GM21423 (cell line): ENCODE measurements around the gene GTF3C2.
A peak's percentile ranks its signal among the peaks of the same experiment; 100 is the strongest.
"Not testable (repeated sequence)": the region's sequence is repeated elsewhere in the genome, so short reads cannot be mapped to it uniquely, and the experiment has no call there.

Experiments
- ATAC-seq: cut with Tn5 transposase; IDR thresholded peaks from one replicate; pipeline ENCODE4 v1.9.1; 2021; ENCODE audit warnings: mild to moderate bottlenecking, moderate library complexity; ENCODE audit not compliant: unreplicated experiment

Gene GTF3C2

DNA sequence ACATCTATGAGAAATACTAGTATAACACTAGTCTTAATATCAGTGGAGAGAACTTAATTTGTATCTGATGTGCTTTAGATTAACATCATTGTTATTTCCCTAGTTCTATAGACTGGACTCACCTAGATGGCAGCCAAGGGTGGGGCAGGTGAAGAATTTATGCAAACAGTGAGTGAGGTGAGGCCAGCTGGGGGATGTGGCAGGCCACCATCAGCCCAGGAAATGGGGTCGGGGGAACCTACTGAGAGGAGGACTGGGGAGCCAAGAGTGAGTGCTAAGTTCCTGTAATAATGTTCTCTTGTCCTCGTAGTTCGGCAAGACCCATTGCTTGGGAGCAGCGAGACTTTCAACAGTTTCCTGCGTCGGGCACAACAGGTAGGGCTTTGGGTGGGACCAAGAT, 16.4 kb upstream of the GTF3C2 start:
- no peak for ATAC-seq

DNA sequence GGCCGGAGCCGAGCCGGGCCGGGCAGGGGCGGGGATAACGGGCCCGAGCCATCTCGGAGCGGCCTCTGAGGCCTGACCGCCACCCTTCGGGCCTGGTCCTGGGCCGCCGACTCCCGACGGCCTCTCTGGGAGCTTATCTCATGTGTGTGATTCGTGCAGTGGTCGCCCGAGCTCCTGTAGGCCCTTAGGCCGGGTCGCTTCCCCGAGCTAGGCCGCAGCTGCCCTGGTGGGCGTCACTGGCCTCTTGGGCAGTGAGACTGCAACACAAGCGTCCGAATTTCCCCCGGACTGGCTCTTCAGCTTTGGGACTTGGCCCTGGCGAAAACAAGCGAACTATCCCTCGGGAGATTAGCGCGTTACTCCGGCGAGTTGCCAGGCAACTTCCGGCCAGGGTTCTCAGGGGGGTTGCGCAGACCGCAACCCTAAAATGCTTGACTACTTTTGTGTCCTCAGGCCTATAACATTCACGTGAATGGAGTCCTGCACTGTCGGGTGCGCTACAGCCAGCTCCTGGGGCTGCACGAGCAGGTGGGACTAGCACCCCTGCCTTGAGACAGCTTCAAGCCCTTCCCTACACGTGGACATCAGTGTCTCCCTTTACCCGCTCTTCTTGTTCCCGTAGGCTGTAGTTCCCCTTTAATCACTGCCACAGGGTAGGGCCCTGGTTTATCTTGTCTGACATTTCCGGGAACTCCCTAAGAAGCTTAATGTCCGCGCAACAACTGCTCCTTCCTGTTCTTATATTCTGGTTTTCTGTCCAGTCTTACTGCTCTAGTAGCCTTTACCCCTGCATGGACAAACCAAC, 14.5 kb upstream of the GTF3C2 start:
- ATAC-seq = peak; percentile 28

DNA sequence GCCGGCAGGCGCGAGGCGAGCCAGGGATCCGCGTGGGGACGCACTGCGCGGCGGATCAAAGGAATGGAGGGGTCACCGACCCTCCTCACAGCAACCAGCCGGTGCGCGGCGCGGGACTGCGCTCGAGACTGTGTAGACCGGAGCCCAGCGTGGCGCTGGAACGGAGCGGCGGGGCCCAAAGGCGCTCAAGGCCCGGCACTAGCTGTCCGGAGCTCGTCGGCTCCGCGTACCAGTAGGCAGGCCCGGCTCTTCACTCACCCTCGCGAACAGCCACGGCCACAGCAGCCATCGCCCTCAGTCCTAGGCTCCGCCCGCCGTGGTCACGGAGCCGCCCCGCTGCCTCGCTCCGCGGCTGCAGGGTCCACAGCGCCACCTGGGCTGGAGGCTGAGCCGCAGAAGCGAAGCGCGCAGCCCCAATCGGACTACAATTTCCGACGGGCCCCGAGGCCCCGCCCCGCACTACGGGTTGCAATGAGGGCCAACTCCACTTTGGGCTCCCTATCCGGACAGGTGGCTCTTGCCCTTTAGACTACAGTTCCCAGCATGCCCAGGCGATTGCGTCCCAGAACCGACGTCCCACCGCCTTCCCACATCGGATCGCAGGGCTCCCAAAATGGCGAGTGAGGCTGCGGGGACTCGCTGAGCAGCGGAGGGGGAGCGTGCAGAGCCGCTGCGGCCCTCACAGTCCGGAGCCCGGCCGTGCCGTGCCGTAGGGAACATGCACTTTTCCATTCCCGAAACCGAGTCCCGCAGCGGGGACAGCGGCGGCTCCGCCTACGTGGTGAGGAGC, 13.7 kb upstream of the GTF3C2 start, which contains the start of the genes EIF2B4 and SNX17:
EIF2B4 (minus strand) TSS at position 313 of the 790 bp plus-strand sequence; CDS start at position 289, 24 bp downstream.
SNX17 (plus strand) TSS at position 591 of the 790 bp plus-strand sequence; CDS start at position 719, 128 bp downstream.
- ATAC-seq = peak; percentile 86

DNA sequence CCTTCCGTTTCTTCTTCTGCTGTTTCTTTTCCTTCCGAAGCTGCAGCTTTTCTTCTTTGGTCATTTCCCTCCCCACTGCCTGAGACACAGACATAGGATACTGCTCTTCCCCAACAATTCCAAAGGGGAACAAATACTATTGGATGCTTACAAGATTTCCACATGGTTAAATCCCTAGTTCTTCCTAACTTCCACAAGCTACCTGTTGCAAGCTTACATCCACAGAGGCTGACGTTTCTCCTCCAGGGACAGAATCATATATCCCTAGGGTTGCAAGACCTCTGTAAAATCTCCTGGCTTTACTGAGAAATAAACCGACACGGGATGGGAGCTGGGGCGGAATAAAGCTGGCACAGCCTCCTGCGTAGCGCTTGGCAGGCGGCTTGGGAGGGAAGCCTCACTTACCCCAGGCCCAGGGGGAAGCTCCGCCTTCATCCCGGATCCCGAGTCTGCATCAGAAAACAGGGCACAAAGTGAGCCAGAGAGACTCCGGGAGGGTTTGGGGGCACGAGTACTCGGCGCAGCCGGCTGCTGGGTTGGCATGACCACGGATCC, 13.0 kb upstream of the GTF3C2 start:
- no peak for ATAC-seq

DNA sequence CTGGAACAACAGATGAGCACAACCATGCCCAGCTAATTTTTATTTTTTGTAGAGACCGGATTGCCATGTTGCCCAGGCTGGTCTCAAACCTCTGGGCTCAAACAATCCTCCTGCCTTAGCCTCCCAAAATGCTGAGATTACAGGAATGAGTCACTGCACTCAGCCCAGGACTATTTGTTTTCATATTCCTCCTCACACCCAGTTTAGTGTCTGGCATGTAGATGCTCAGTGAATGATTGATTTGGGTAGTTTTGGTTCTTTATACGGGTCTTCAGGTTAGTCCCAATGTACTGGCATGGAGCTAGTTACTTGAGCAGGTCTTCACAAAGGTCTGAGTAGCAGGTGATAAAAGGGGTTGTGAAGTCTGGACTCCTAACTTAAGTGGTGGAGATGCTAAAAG, 7.4 kb upstream of the GTF3C2 start:
- no peak for ATAC-seq

DNA sequence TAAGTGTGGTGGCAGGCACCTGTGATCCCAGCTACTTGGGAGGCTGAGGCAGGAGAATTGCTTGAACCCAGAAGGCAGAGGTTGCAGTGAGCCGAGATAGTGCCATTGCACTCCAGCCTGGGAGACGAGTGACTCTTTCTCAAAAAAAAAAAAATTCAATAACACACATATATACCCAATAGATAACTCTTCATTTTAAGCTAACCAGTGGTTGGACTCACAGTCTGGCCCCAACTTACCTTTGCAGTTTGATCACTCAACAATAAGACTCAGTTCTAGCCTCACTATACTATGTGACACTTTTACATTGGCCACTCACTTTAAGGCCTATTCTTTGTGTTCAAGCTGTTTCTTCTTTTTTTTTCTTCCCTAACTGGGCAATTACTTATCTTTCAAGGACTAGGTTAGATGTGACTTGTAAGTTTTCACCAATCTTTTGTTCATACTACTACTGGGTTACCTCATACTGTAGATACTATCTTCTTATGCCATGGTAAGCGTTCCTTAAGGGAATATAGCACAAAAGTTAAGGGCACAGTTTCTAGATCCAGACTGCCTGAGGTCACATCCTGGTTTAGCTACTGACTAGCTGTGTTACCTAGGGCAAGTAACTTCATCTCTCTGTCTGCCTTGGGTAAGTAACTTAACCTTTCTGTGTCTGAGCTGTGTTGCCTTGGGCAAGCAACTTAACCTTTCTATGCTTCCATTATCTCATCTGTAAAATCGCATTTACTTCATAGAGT, 6.3 kb upstream of the GTF3C2 start:
- ATAC-seq = no peak

DNA sequence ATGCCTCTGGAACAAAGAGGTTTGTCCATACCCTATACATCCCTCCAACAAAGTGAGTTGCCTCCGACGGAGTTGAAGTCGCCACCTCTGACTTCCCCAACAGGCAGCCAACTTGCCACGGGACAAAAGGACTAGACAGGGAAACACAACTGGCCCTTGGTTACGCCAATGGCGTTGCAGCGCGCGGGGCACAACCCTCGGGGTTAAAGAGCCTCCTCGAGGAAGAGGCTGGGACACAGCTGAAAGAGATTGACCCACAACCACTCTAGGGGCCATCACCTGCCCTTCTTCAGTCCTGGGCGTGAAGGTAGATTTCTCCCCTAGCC, 545 bp downstream of the GTF3C2 start:
- ATAC-seq = peak; percentile 25

DNA sequence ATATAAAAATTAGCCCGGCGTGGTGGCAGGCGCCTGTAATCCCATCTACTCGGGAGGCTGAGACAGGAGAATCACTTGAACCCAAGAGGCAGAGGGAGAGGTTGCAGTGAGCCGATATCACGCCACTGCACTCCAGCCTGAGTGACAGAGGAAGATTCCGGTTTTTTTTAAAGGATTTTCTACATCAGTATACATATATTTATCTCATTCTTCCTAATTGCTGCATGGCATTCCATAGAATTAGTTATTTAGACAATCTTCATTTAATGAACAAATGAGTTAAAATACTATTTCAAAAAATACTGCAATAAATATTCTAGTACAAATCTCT, 2.0 kb downstream of the GTF3C2 start:
- no peak for ATAC-seq

DNA sequence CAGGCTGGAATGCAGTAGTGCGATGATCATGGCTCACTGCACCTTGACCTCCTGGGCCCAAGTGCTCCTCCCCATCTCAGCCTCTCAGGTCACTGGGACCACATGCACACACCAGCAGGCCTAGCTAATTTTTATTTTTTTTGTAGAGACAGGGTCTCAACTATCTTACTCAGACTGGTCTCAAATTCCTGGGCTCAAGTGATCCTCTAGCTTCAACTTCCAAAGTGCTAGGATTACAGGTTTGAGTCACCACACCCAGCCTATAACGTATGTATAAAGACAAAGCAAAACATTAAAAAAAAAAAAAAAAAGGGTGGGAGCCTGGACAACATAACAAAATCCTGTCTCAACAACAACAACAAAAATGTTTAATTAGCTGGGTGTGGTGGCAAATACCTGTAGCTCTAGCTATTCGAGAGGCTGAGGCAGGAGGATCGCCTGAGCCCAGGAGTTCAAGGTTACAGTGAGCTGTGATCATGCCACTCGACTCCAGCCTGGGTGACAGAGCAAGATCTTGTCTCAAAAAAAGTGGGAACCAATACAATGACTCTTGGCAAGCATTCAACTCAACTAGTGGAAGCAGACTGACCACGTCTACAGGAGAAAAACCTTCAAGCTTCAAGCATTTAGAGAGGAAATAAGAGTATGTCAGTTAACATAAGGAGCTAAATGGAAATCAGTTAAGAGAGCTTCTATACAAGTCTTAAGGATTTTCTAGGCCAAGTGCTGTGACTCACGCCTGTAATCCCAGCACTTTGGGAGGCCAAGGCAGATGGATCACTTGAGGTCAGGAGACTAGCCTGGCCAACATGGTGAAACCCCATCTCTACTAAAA, 2.6 kb downstream of the GTF3C2 start:
- ATAC-seq = no peak

DNA sequence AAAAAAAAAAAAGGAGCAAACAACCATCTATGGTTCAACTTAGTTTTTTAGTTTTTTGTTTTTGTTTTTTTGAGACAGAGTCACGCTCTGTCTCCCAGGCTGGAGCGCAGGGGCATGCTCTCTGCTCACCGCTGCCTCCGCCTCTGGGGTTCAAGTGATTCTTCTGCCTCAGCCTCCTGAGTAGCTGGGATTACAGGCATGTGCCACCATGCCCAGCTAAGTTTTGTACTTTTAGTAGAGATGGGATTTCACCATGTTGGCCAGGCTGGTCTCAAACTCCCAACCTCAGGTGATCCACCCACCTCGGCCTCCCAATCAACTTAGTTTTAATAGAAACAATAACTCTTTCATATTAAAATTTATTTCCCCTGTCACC, 3.2 kb downstream of the GTF3C2 start:
- not testable (repeated sequence) for ATAC-seq

DNA sequence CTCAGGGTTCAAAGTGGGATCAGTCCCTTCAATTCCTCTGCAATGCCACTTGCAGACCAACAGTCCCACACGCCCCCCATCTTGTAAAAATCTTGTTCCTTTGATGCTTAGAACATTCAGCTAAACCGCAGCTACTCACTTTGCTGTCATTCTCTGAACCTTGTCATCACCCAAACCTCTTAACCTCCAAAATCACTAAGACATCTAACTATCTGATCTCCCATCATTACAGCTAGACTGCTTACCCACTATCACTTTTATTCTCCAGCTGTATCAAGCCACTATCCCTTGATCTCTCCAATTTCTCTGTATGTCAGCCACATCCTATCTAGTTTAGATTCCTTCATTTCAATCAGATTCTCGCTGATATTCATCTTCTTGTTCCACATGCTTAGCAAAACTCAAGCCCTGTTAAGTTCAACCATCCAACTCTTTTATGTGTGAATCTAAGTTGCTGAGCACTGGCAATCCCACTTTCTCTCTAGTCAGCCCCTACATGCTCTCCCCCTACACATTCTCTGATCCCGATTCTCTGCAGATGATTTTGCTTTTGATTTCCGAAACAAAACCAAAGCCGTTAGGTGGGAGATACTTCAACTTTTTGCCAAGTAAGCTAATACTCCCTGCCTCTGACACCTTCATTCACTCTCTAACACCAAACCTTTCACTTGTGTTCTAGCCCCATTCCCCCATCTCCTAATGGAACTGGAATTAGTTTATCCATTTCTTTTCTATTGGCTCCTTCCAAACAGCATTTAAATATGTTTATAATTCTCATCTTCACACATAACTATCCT, 4.6 kb downstream of the GTF3C2 start:
- ATAC-seq = no peak

DNA sequence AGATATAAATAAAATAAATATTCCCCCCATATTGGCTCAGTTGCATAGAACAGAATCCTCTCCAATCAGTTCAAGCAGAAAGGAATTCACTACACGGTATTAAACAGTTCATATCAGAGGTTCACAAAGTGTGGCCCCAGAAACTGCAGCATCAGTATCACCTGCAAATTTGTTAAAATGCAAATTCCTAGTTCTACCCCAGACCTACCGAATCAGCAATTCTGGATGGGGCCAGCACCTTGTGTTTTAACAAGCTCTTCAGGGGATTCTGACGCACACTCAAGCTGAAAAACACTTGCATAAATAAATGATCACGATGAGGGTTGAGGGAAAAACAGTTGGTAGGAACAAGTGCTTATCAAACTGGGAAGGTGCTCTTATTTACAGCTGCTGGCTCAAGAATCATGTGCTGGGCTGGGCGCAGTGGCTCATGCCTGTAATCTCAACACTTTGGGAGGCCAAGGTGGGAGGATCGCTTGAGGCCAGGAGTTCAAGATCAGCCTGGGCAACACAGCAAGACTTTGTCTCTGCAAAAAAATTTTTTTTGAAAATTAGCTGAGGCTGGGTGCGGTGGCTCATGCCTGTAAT, 6.4 kb downstream of the GTF3C2 start:
- ATAC-seq = no peak

DNA sequence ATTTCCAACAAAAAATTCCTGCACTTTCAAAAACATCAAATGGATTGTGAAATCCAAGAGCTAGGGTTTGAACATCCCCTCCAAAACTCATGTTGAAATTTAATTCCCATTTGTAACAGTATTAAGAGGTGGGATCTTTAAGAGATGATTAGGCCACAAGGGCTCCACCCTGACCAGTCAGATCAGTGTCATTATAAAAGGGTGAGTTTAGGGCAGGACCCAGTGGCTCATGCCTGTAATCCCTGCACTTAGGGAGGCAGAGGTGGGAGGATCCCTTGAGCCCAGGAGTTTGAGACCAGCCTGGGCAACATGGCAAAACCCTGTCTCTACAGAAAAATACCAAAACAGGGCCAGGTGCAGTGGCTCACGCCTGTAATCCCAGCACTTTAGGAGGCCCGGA, 8.9 kb downstream of the GTF3C2 start:
- no peak for ATAC-seq

DNA sequence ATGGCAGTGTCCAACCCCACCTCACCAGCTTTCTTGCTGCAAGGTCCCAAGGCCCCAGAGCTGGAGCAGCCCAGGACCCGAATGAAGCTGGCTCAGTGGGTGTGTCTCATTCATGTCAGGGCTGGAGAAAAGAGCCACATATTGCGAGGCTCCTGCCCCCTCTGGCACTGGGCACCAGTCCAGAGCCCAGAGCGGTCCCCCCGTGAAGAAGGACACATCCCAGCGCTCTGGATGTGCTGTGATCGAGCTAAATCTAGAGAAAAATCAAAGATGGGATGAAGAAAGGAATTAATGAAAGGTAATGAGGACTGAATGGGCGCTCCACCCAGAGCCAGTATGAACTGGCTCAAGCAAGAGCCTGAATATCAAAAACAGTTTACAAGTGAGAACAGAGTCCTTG, 20.4 kb downstream of the GTF3C2 start:
- no peak for ATAC-seq

DNA sequence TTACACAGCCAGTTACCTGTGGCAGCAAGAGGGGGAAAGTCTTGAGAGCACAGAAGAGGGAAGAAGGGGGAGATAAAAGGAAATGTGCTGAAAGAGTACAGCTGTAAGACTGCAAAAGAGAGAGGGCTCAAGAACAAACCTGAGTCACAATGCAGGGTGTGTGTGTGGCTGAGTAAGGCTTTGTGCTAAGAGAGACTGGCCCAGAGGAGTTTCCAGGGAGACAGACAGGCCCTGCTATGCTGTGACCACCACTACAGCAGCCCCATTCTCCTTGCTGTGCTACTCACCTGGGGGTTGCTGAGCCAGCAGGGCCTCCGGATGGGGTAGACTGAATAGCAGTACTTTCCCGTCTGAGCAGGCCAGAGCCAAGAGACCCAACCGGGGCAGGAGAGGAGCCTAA, 21.3 kb downstream of the GTF3C2 start:
- no peak for ATAC-seq

DNA sequence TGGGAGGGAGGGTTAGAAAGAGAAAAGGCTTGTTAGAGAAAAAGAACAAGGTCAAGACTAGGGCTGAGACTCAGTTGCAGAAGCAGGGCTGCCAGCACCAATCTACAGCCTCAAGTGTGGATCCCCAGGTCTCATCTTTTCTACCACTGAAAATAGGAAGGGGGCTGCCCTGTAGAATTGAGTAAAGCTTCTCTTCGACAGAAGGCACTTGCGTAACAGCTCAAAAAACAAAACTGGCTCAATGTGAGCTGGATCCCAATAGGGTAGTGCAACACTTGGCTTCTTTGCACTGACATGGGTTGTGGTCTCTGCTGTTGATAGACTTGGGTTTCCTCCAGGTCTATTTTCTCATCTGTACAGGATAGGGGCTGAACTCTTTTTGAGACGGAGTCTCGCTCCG, 31.8 kb downstream of the GTF3C2 start:
- ATAC-seq = no peak

DNA sequence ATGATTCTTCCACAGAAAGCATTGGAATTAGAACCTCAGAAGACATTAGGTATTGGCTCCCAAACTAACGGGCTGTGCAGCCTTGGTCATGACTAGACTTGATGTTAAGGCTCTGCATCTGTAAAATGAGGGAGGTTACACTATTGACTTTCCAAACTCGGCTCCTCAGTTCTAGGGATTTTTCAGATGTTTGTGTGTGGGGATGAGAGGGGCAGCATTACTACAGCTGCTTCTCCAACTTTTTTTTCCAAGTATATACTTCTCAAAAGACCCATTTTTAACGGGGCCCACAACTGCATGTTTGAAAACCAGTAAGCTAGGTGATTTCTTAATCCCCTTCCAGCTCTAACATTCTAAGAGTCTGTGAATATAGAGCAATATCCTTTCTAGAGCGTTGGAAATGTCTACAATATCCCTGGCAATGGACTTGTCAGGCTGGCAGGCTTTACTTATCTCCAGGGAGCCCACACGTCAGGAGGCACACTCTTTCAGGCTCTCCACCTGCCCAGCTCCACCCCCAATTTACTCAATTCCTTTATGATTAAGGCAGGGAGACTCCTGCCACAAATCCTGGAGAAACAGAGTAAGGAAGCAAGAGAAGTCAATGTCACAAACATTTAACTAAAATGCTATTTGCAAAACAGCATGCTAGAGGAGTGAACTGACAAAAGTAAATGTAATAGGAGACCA, 32.8 kb downstream of the GTF3C2 start:
- ATAC-seq = no peak

DNA sequence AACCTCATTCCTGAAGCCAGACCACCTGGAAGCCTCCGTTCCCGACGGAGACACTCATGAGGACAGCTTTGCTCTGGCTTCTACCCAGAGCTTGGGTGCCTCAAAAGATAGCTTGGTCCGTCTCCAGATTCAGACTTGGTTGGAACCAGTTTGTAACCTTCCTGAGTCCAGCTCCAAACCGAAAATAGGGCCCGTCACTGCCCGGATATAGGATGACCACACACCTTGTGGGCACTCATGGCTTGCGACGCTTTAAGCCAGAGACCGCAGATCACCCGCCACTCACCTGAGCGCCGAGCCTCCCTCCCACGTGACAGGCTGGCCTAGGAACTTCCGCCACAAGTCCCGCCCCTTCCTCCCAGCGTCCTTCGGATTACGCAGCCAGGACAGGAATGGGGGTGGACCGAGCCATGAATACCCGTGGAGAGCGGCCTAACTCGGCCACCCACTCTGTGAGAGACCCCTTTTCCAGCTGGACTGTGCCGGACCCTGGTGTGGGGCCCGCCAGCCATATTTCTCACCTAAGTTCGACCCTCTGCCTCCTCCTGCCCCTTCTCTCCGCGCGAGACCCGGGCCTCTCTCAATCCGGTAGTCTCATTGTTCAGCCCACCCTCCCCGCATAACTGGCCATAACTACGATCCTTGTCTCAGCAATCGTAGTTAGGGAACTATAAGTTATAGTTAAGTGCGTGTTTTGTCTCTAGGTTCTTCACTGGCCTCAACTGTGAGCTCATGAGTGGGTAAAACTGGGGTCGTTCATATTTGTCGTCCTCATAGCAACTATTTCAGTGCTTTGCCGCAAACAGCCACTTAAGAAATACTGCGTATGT, 33.6 kb downstream of the GTF3C2 start, which contains the start of gene MPV17:
MPV17 (minus strand) TSS at position 332 of the 830 bp plus-strand sequence. CDS start 580 bp downstream, outside the sequence.
- ATAC-seq = peak; percentile 84
